Transverse colon (tissue), 4 donors: ENCODE data around the gene TRIP6.

Source experiments
- POLR2AphosphoS5 ChIP-seq, 3 donors: sonication (generic); formaldehyde crosslinking; IDR thresholded peaks; one replicate each; pipeline ENCODE4 v1.6.1; 2016; ENCODE audit warnings: antibody characterized with exemption in 3 of 3
- TF ChIP-seq, protein P1 (sequence below), 5 experiments: fragments of 200-600 bp in 3 of 5; fragments of 450-650 bp in 2 of 5; sonication (generic) in 3 of 5; IDR thresholded peaks; 1 replicate in 2 of 5; 2 replicates in 3 of 5; pipeline ENCODE4 v1.5.1; 2016 to 2017; ENCODE audit warnings: antibody characterized with exemption in 5 of 5, inconsistent platforms in 3 of 5, mild to moderate bottlenecking in 2 of 5, moderate library complexity in 1 of 5

GRCh38 chr7:100888988-100889750 is 22.0 kb downstream of the TRIP6 start, which contains the start of gene UFSP1:
- TF ChIP-seq, protein P1, sequence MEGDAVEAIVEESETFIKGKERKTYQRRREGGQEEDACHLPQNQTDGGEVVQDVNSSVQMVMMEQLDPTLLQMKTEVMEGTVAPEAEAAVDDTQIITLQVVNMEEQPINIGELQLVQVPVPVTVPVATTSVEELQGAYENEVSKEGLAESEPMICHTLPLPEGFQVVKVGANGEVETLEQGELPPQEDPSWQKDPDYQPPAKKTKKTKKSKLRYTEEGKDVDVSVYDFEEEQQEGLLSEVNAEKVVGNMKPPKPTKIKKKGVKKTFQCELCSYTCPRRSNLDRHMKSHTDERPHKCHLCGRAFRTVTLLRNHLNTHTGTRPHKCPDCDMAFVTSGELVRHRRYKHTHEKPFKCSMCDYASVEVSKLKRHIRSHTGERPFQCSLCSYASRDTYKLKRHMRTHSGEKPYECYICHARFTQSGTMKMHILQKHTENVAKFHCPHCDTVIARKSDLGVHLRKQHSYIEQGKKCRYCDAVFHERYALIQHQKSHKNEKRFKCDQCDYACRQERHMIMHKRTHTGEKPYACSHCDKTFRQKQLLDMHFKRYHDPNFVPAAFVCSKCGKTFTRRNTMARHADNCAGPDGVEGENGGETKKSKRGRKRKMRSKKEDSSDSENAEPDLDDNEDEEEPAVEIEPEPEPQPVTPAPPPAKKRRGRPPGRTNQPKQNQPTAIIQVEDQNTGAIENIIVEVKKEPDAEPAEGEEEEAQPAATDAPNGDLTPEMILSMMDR (IDR thresholded peaks at IDR 0.05) = no peak
- TF ChIP-seq POLR2AphosphoS5 (IDR thresholded peaks at IDR 0.05) = no peak
